HepG2 (cell line): ENCODE measurements around the gene DGCR2.

ENCODE experiments used
- CREB3 ChIP-seq: sonication (generic); formaldehyde crosslinking; IDR thresholded peaks from 2 replicates; pipeline ENCODE4 v1.5.0; 2020; ENCODE audit warnings: missing genetic modification reagents
- GABPB1 ChIP-seq: IDR thresholded peaks from 2 replicates; pipeline ENCODE4 v1.6.1; 2016; ENCODE audit warnings: mild to moderate bottlenecking, missing genetic modification reagents, moderate library complexity, missing compliant biosample characterization
- JUN ChIP-seq: sonication (generic); formaldehyde crosslinking; IDR thresholded peaks from 2 replicates; pipeline ENCODE4 v1.4.0; 2020; ENCODE audit warnings: mild to moderate bottlenecking, missing genetic modification reagents
- POLR2AphosphoS5 ChIP-seq: IDR thresholded peaks from 2 replicates; pipeline ENCODE4 v1.6.1; 2012; ENCODE audit warnings: low read depth, low read length
- PRDM4 ChIP-seq: sonication (generic); formaldehyde crosslinking; IDR thresholded peaks from 2 replicates; pipeline ENCODE4 v1.9.0; 2021; ENCODE audit warnings: missing genetic modification reagents, borderline replicate concordance
- SRF ChIP-seq: IDR thresholded peaks from 2 replicates; pipeline ENCODE4 v1.6.1; 2011; ENCODE audit warnings: mild to moderate bottlenecking, low read depth, low read length, moderate library complexity
- ZNF260 ChIP-seq: sonication (generic); formaldehyde crosslinking; IDR thresholded peaks from 2 replicates; pipeline ENCODE4 v1.4.0; 2020; ENCODE audit warnings: missing genetic modification reagents, low read depth, mild to moderate bottlenecking, borderline replicate concordance
- ZNF263 ChIP-seq: sonication (generic); formaldehyde crosslinking; IDR thresholded peaks from 2 replicates; pipeline ENCODE4 v1.4.0; 2020; ENCODE audit warnings: missing genetic modification reagents
- ZNF318 ChIP-seq: sonication (generic); formaldehyde crosslinking; IDR thresholded peaks from 2 replicates; pipeline ENCODE4 v1.4.0; 2020; ENCODE audit warnings: mild to moderate bottlenecking, missing genetic modification reagents
- TF ChIP-seq, protein P1 (sequence below): sonication (generic); formaldehyde crosslinking; IDR thresholded peaks from 2 replicates; pipeline ENCODE4 v1.8.0; 2022; ENCODE audit warnings: mild to moderate bottlenecking, missing genetic modification reagents, moderate library complexity
- TF ChIP-seq, protein P2 (sequence below): sonication (generic); formaldehyde crosslinking; IDR thresholded peaks from 2 replicates; pipeline ENCODE4 v1.4.0; 2020; ENCODE audit warnings: mild to moderate bottlenecking, missing genetic modification reagents, borderline replicate concordance

- TF ChIP-seq ZNF260 (no peak), GABPB1 (CRISPR knock-in tag) (no peak), PRDM4 (no peak), ZNF318 (no peak), SRF (no peak), ZNF263 (CRISPR knock-in tag) (no peak), POLR2AphosphoS5 (no peak), JUN (no peak), CREB3 (no peak)
- TF ChIP-seq, protein P1, sequence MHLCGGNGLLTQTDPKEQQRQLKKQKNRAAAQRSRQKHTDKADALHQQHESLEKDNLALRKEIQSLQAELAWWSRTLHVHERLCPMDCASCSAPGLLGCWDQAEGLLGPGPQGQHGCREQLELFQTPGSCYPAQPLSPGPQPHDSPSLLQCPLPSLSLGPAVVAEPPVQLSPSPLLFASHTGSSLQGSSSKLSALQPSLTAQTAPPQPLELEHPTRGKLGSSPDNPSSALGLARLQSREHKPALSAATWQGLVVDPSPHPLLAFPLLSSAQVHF (CRISPR knock-in tag): no peak
- TF ChIP-seq, protein P2, sequence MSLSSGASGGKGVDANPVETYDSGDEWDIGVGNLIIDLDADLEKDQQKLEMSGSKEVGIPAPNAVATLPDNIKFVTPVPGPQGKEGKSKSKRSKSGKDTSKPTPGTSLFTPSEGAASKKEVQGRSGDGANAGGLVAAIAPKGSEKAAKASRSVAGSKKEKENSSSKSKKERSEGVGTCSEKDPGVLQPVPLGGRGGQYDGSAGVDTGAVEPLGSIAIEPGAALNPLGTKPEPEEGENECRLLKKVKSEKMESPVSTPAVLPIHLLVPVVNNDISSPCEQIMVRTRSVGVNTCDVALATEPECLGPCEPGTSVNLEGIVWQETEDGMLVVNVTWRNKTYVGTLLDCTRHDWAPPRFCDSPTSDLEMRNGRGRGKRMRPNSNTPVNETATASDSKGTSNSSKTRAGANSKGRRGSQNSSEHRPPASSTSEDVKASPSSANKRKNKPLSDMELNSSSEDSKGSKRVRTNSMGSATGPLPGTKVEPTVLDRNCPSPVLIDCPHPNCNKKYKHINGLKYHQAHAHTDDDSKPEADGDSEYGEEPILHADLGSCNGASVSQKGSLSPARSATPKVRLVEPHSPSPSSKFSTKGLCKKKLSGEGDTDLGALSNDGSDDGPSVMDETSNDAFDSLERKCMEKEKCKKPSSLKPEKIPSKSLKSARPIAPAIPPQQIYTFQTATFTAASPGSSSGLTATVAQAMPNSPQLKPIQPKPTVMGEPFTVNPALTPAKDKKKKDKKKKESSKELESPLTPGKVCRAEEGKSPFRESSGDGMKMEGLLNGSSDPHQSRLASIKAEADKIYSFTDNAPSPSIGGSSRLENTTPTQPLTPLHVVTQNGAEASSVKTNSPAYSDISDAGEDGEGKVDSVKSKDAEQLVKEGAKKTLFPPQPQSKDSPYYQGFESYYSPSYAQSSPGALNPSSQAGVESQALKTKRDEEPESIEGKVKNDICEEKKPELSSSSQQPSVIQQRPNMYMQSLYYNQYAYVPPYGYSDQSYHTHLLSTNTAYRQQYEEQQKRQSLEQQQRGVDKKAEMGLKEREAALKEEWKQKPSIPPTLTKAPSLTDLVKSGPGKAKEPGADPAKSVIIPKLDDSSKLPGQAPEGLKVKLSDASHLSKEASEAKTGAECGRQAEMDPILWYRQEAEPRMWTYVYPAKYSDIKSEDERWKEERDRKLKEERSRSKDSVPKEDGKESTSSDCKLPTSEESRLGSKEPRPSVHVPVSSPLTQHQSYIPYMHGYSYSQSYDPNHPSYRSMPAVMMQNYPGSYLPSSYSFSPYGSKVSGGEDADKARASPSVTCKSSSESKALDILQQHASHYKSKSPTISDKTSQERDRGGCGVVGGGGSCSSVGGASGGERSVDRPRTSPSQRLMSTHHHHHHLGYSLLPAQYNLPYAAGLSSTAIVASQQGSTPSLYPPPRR: no peak
Measured at GRCh38 chr22:19125011-19125410, 2.8 kb upstream of the DGCR2 start.
